T-helper 2 cell (primary cell): ENCODE results near the gene ZNRF1.
"Not testable (repeated sequence)": the region's sequence is repeated elsewhere in the genome, so short reads cannot be mapped to it uniquely, and the experiment has no call there.

Experiments
- DNase-seq, 5 experiments: peaks; one replicate each; pipeline versions ENCODE4 v3.0.0 to v3.0.0-alpha.2; 2012 to 2022
- total RNA-seq, 2 donors: gene quantifications; one replicate each; lab custom pipeline; 2026; lab: John Stamatoyannopoulos, UW

Gene ZNRF1
- total RNA-seq: 5.7 to 6.5 reads per million in 2 donors

- peak; percentile 64 to 88 (median 70) for DNase-seq
These were observed at the start of gene ZNRF1 for GRCh38 chr16:74998481-74999218. Gene ZNRF1, plus strand, starts transcription at chr16:74999024. Its CDS starts 648 bp downstream, at chr16:74999672.

- DNase-seq: no peak
These were observed 49.5 kb upstream of the ZNRF1 start for GRCh38 chr16:74949309-74949708.

- DNase-seq: no peak
These were observed 48.3 kb upstream of the ZNRF1 start for GRCh38 chr16:74950511-74950910.

GRCh38 chr16:74951206-74951605, 47.6 kb upstream of the ZNRF1 start:
- no peak for DNase-seq

- DNase-seq: no peak
These were observed 47.1 kb upstream of the ZNRF1 start for GRCh38 chr16:74951681-74952080.

- no peak for DNase-seq
These were observed 44.1 kb upstream of the ZNRF1 start for GRCh38 chr16:74954763-74955162.

GRCh38 chr16:74973304-74973703, 25.5 kb upstream of the ZNRF1 start:
- no peak for DNase-seq

GRCh38 chr16:74975591-74975990, 23.2 kb upstream of the ZNRF1 start:
- no peak for DNase-seq

GRCh38 chr16:74982256-74982655, 16.6 kb upstream of the ZNRF1 start:
- no peak for DNase-seq

GRCh38 chr16:74984194-74984528, 14.7 kb upstream of the ZNRF1 start:
- no peak for DNase-seq

GRCh38 chr16:74984529-74985296, 14.1 kb upstream of the ZNRF1 start, which contains the start of gene WDR59:
Gene WDR59, minus strand, starts transcription at chr16:74985123. Its CDS starts 106 bp downstream, at chr16:74985017.
- peak; percentile 90 to 100 (median 97) for DNase-seq

- DNase-seq: no peak
These were observed 11.7 kb upstream of the ZNRF1 start for GRCh38 chr16:74987027-74987681.

- DNase-seq: not testable (repeated sequence)
These were observed 9.0 kb upstream of the ZNRF1 start for GRCh38 chr16:74989864-74990263.

GRCh38 chr16:74990832-74991231, 8.0 kb upstream of the ZNRF1 start:
- DNase-seq: no peak

GRCh38 chr16:74991268-74991592, 7.6 kb upstream of the ZNRF1 start:
- DNase-seq: no peak

GRCh38 chr16:74991593-74992403, 7.0 kb upstream of the ZNRF1 start:
- no peak for DNase-seq

GRCh38 chr16:74995986-74996385, 2.8 kb upstream of the ZNRF1 start:
- no peak for DNase-seq

- DNase-seq: no peak
These were observed 1.8 kb upstream of the ZNRF1 start for GRCh38 chr16:74997042-74997491.

GRCh38 chr16:74999219-74999608, 390 bp downstream of the ZNRF1 start:
- DNase-seq: peak in 1 of 5 experiments; percentile 20

- DNase-seq: peak; percentile 30 to 75 (median 38)
These were observed 1.0 kb downstream of the ZNRF1 start for GRCh38 chr16:74999609-75000480.

GRCh38 chr16:75000481-75001081, 1.8 kb downstream of the ZNRF1 start:
- no peak for DNase-seq
